ENCODE results near the gene PEPD. TPM values are rescaled to one million over a fixed set of nuclear protein-coding genes. Genes with fewer than 3 reads are reported as not detected.

The PEPD gene
- total and polyA plus RNA-seq, 3 experiments from 2014 or later: 47.9 to 109 (median 49.0) TPM

- no peaks in the 10 kb centered on the region for H3K27me3 Mint-ChIP-seq
- H3K9me3 Mint-ChIP-seq: no peaks in the 10 kb centered on the region
- H3K27me3 ChIP-seq (ENCODE audit: insufficient read depth, low read length, poor library complexity, severe bottlenecking): no peaks in the 10 kb centered on the region
- H3K4me1 ChIP-seq (ENCODE audit: insufficient read depth, low read length): peaks cover 7% of the 10 kb centered on the region
- no peak overlapping the region for H3K4me3 ChIP-seq (ENCODE audit: low read length)
- ChIA-PET POLR2A (no interaction called here), CTCF (no interaction called here)
- H3K9me3 ChIP-seq (ENCODE audit: low read length): no peaks in the 10 kb centered on the region
- no peaks in the 10 kb centered on the region for H3K36me3 ChIP-seq (ENCODE audit: insufficient read depth, low read length)
- H3K27ac Mint-ChIP-seq: no peak overlapping the region
- peak in 1 of 5 donors; percentile 42 for DNase-seq
- peaks cover 8 to 9% (median 9%) of the 10 kb centered on the region in 3 donors for H3K4me1 Mint-ChIP-seq
- H3K36me3 Mint-ChIP-seq: peaks cover 0 to 3% (median 1%) of the 10 kb centered on the region in 3 donors
- no peak overlapping the region for H3K4me3 Mint-ChIP-seq
- H3K27ac ChIP-seq (ENCODE audit: low read depth, low read length): no peak overlapping the region
These were observed 86.5 kb downstream of the PEPD start for GRCh38 chr19:33434886-33435705.

GRCh38 chr19:33434069-33434885 lies 87.3 kb downstream of the PEPD start:
- Histone ChIP-seq H3K27ac (ENCODE audit: low read depth, low read length) (no peak overlapping the region), H3K36me3 (ENCODE audit: insufficient read depth, low read length) (no peaks in the 10 kb centered on the region), H3K4me3 (ENCODE audit: low read length) (no peak overlapping the region), H3K9me3 (ENCODE audit: low read length) (no peaks in the 10 kb centered on the region), H3K4me1 (ENCODE audit: insufficient read depth, low read length) (peaks cover 7% of the 10 kb centered on the region), H3K27me3 (ENCODE audit: insufficient read depth, low read length, poor library complexity, severe bottlenecking) (no peaks in the 10 kb centered on the region)
- POLR2A ChIA-PET: no interaction called here
- H3K4me1 Mint-ChIP-seq: peaks cover 8 to 11% (median 9%) of the 10 kb centered on the region in 3 donors
- no peaks in the 10 kb centered on the region for H3K9me3 Mint-ChIP-seq
- H3K4me3 Mint-ChIP-seq: no peak overlapping the region
- peaks cover 0 to 3% (median 1%) of the 10 kb centered on the region in 3 donors for H3K36me3 Mint-ChIP-seq
- no peaks in the 10 kb centered on the region for H3K27me3 Mint-ChIP-seq
- peak overlapping the region in 1 of 8 donors; percentile 29 for H3K27ac Mint-ChIP-seq
- peak in 1 of 5 donors; percentile 28 for DNase-seq
- CTCF ChIA-PET: no interaction called here

- peak in 1 of 5 donors; percentile 33 for DNase-seq
- no peaks in the 10 kb centered on the region for H3K27me3 ChIP-seq (ENCODE audit: insufficient read depth, low read length, poor library complexity, severe bottlenecking)
- no peak overlapping the region for H3K4me3 ChIP-seq (ENCODE audit: low read length)
- ChIA-PET CTCF (interaction anchor here (1.0 to 1.5 kb wide), 4 partner anchors 15 to 345 kb away, joined by 3 to 6 read pairs (median 4); no protein-coding TSS in a partner anchor), POLR2A (no interaction called here)
- H3K27ac Mint-ChIP-seq: peak overlapping the region in 2 of 8 donors; percentile 41 to 57
- peaks cover 0 to 3% (median 1%) of the 10 kb centered on the region in 3 donors for H3K36me3 Mint-ChIP-seq
- no peaks in the 10 kb centered on the region for H3K36me3 ChIP-seq (ENCODE audit: insufficient read depth, low read length)
- H3K4me3 Mint-ChIP-seq: no peak overlapping the region
- peaks cover 8 to 11% (median 9%) of the 10 kb centered on the region in 3 donors for H3K4me1 Mint-ChIP-seq
- H3K9me3 Mint-ChIP-seq: no peaks in the 10 kb centered on the region
- peaks cover 0 to 3% of the 10 kb centered on the region in 2 donors for H3K27me3 Mint-ChIP-seq
- H3K27ac ChIP-seq (ENCODE audit: low read depth, low read length): no peak overlapping the region
- H3K4me1 ChIP-seq (ENCODE audit: insufficient read depth, low read length): peaks cover 7% of the 10 kb centered on the region
- no peaks in the 10 kb centered on the region for H3K9me3 ChIP-seq (ENCODE audit: low read length)
These were observed 89.0 kb downstream of the PEPD start for GRCh38 chr19:33432446-33433170.

- Histone ChIP-seq H3K4me3 (ENCODE audit: low read length) (no peak overlapping the region), H3K27ac (ENCODE audit: low read depth, low read length) (no peak overlapping the region), H3K9me3 (ENCODE audit: low read length) (no peaks in the 10 kb centered on the region), H3K4me1 (ENCODE audit: insufficient read depth, low read length) (peaks cover 7% of the 10 kb centered on the region), H3K27me3 (ENCODE audit: insufficient read depth, low read length, poor library complexity, severe bottlenecking) (no peaks in the 10 kb centered on the region), H3K36me3 (ENCODE audit: insufficient read depth, low read length) (no peaks in the 10 kb centered on the region)
- no peak overlapping the region for H3K4me3 Mint-ChIP-seq
- H3K27ac Mint-ChIP-seq: peak overlapping the region in 2 of 8 donors; percentile 50 to 57
- ChIA-PET CTCF (interaction anchor here (1.0 to 1.5 kb wide), 4 partner anchors 15 to 346 kb away, joined by 3 to 6 read pairs (median 4); no protein-coding TSS in a partner anchor), POLR2A (no interaction called here)
- peaks cover 8 to 11% (median 9%) of the 10 kb centered on the region in 3 donors for H3K4me1 Mint-ChIP-seq
- H3K27me3 Mint-ChIP-seq: peaks cover 0 to 3% of the 10 kb centered on the region in 2 donors
- no peaks in the 10 kb centered on the region for H3K9me3 Mint-ChIP-seq
- peaks cover 0 to 3% (median 1%) of the 10 kb centered on the region in 3 donors for H3K36me3 Mint-ChIP-seq
- DNase-seq: peak in 1 of 5 donors; percentile 17
These were observed 89.6 kb downstream of the PEPD start for GRCh38 chr19:33432015-33432414.

- Histone ChIP-seq H3K9me3 (ENCODE audit: low read length) (no peaks in the 10 kb centered on the region), H3K4me3 (ENCODE audit: low read length) (no peak overlapping the region), H3K27ac (ENCODE audit: low read depth, low read length) (no peak overlapping the region), H3K4me1 (ENCODE audit: insufficient read depth, low read length) (peaks cover 7% of the 10 kb centered on the region), H3K27me3 (ENCODE audit: insufficient read depth, low read length, poor library complexity, severe bottlenecking) (no peaks in the 10 kb centered on the region), H3K36me3 (ENCODE audit: insufficient read depth, low read length) (no peaks in the 10 kb centered on the region)
- H3K36me3 Mint-ChIP-seq: peaks cover 0 to 3% (median 0%) of the 10 kb centered on the region in 3 donors
- H3K4me1 Mint-ChIP-seq: peaks cover 8 to 11% (median 9%) of the 10 kb centered on the region in 3 donors
- ChIA-PET POLR2A (no interaction called here), CTCF (interaction anchor here (0.5 to 1.4 kb wide), 12 partner anchors 8 to 659 kb away, joined by 3 to 7 read pairs (median 4); no protein-coding TSS in a partner anchor)
- peak; percentile 32 to 66 (median 48) for DNase-seq
- peaks cover 0 to 3% of the 10 kb centered on the region in 2 donors for H3K27me3 Mint-ChIP-seq
- peak overlapping the region in 6 of 7 donors; percentile 29 to 72 (median 69) for H3K4me3 Mint-ChIP-seq
- H3K9me3 Mint-ChIP-seq: no peaks in the 10 kb centered on the region
- peak overlapping the region; percentile 59 to 98 (median 90) for H3K27ac Mint-ChIP-seq
These were observed 90.8 kb downstream of the PEPD start for GRCh38 chr19:33430674-33431277.

GRCh38 chr19:33429891-33430673 lies 91.5 kb downstream of the PEPD start:
- peak overlapping the region; percentile 29 to 72 (median 66) for H3K4me3 Mint-ChIP-seq
- H3K27ac ChIP-seq (ENCODE audit: low read depth, low read length): no peak overlapping the region
- DNase-seq: peak; percentile 23 to 50 (median 45)
- no peaks in the 10 kb centered on the region for H3K9me3 Mint-ChIP-seq
- no peaks in the 10 kb centered on the region for H3K36me3 ChIP-seq (ENCODE audit: insufficient read depth, low read length)
- H3K27ac Mint-ChIP-seq: peak overlapping the region; percentile 47 to 98 (median 86)
- no peaks in the 10 kb centered on the region for H3K27me3 ChIP-seq (ENCODE audit: insufficient read depth, low read length, poor library complexity, severe bottlenecking)
- H3K4me3 ChIP-seq (ENCODE audit: low read length): no peak overlapping the region
- H3K4me1 ChIP-seq (ENCODE audit: insufficient read depth, low read length): peaks cover 7% of the 10 kb centered on the region
- peaks cover 0 to 3% (median 0%) of the 10 kb centered on the region in 3 donors for H3K36me3 Mint-ChIP-seq
- CTCF ChIA-PET: interaction anchor here (0.5 to 1.4 kb wide), 12 partner anchors 8 to 660 kb away, joined by 3 to 7 read pairs (median 4); no protein-coding TSS in a partner anchor
- H3K27me3 Mint-ChIP-seq: peaks cover 0 to 3% of the 10 kb centered on the region in 2 donors
- POLR2A ChIA-PET: interaction anchor here (0.6 kb wide), 1 partner anchor 407 kb away, joined by 3 read pairs; no protein-coding TSS in a partner anchor
- H3K4me1 Mint-ChIP-seq: peaks cover 8 to 11% (median 9%) of the 10 kb centered on the region in 3 donors
- no peaks in the 10 kb centered on the region for H3K9me3 ChIP-seq (ENCODE audit: low read length)
